ENCODE data around the gene KLHL2.
"Not testable (repeated sequence)": the region's sequence is repeated elsewhere in the genome, so short reads cannot be mapped to it uniquely, and the experiment has no call there.

KLHL2 gene

GRCh38 chr4:165234766-165235165 lies 27.4 kb downstream of the KLHL2 start:
- no peak for DNase-seq

GRCh38 chr4:165236852-165237251 lies 29.5 kb downstream of the KLHL2 start:
- not testable (repeated sequence) for DNase-seq

- not testable (repeated sequence) for DNase-seq
Observed at GRCh38 chr4:165238041-165238640, 30.8 kb downstream of the KLHL2 start.

- DNase-seq = not testable (repeated sequence)
Observed at GRCh38 chr4:165240761-165241160, 33.4 kb downstream of the KLHL2 start.

GRCh38 chr4:165244148-165244547 lies 36.8 kb downstream of the KLHL2 start:
- not testable (repeated sequence) for DNase-seq

GRCh38 chr4:165244587-165245186 lies 37.3 kb downstream of the KLHL2 start:
- DNase-seq = not testable (repeated sequence)

- no peak for DNase-seq
Observed at GRCh38 chr4:165248102-165248501, 40.7 kb downstream of the KLHL2 start.

- not testable (repeated sequence) for DNase-seq
Observed at GRCh38 chr4:165248904-165249303, 41.5 kb downstream of the KLHL2 start.

GRCh38 chr4:165254771-165255170 lies 47.4 kb downstream of the KLHL2 start:
- DNase-seq = not testable (repeated sequence)

- peak; percentile 68 for DNase-seq
Observed at GRCh38 chr4:165255439-165255838, 48.1 kb downstream of the KLHL2 start.

GRCh38 chr4:165256074-165256659 lies 48.8 kb downstream of the KLHL2 start:
- not testable (repeated sequence) for DNase-seq

GRCh38 chr4:165259776-165260175 lies 52.4 kb downstream of the KLHL2 start:
- DNase-seq = not testable (repeated sequence)

- DNase-seq = not testable (repeated sequence)
Observed at GRCh38 chr4:165262306-165262705, 54.9 kb downstream of the KLHL2 start.

- DNase-seq = not testable (repeated sequence)
Observed at GRCh38 chr4:165263466-165263865, 56.1 kb downstream of the KLHL2 start.

- not testable (repeated sequence) for DNase-seq
Observed at GRCh38 chr4:165269931-165270330, 62.6 kb downstream of the KLHL2 start.

GRCh38 chr4:165273443-165273842 lies 66.1 kb downstream of the KLHL2 start:
- DNase-seq = not testable (repeated sequence)

- DNase-seq = not testable (repeated sequence)
Observed at GRCh38 chr4:165275357-165275756, 68.0 kb downstream of the KLHL2 start.

- not testable (repeated sequence) for DNase-seq
Observed at GRCh38 chr4:165279531-165279930, 72.2 kb downstream of the KLHL2 start.

- DNase-seq = not testable (repeated sequence)
Observed at GRCh38 chr4:165284697-165285096, 77.3 kb downstream of the KLHL2 start.

- DNase-seq = not testable (repeated sequence)
Observed at GRCh38 chr4:165286619-165287340, 79.4 kb downstream of the KLHL2 start.

GRCh38 chr4:165288226-165288625 lies 80.9 kb downstream of the KLHL2 start:
- DNase-seq = no peak

GRCh38 chr4:165288639-165289422 lies 81.5 kb downstream of the KLHL2 start:
- peak; percentile 72 for DNase-seq

GRCh38 chr4:165289423-165289785 lies 82.0 kb downstream of the KLHL2 start:
- DNase-seq = no peak
